Measurements from ENCODE around the gene MIEF2. TPM values are rescaled to one million over a fixed set of nuclear protein-coding genes. Genes with fewer than 3 reads are reported as not detected.

MIEF2 gene
- total RNA-seq, 1 donor from 2014 or later: 32.7 TPM

DNA sequence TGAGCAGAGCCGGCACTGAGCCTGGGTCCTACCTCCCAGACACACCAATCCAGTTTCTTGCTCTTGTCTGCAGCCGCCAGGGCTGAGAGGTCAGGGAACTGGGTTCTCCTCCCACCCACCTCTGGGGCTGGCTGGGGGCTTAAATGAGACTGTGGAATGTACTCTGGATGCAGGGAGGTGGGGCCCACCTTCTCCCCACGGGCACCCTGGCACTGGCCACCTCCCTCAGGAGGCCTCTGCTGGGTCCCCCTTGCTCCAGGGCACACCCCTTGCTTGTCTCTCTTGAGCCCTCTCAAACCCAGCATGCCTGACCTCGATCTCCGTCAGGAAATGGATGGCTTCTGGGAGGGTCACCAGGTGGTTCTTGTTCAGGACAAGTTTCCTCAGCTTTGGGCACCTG lies 8.3 kb upstream of the MIEF2 start:
- ATAC-seq (ENCODE audit: poor library complexity) (no peak), DNase-seq (no peak)
- intact Hi-C loops (cut with DNase I): no loop called here

DNA sequence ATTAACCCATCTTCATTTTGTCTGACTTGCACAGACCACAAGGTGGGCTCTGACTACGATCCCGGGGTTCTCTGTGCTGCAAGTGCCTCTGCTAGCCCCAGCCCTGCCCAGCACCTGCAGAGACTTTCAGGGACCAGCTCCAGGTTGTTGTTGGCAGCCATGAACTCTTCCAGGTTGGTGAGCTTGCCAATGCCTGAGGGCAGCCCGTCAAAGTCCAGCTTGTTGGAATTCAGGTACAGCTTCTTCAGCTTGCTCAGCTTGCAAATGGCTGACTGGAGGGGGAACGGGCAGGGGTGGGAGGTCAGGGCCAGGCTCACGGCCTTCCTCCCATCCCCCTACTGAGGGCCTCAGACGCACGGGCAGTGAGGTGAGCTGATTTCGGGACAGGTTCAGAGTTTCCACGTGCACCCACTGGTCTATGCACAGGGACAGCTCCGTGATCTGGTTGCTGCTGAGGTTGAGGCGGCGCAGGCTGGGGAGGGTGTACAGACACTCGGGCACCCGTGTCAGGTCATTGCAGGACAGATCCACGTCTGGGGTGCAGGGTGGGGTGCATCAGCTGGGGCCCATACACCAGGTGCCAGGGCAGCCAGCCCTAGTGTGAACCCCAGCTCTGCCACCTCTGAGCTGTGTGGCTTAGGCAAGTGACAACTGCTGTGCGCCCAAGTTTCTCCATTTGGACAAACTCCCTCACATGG lies 7.1 kb upstream of the MIEF2 start:
- DNase-seq (no peak), ATAC-seq (ENCODE audit: poor library complexity) (no peak)
- intact Hi-C loops (cut with DNase I): no loop called here

DNA sequence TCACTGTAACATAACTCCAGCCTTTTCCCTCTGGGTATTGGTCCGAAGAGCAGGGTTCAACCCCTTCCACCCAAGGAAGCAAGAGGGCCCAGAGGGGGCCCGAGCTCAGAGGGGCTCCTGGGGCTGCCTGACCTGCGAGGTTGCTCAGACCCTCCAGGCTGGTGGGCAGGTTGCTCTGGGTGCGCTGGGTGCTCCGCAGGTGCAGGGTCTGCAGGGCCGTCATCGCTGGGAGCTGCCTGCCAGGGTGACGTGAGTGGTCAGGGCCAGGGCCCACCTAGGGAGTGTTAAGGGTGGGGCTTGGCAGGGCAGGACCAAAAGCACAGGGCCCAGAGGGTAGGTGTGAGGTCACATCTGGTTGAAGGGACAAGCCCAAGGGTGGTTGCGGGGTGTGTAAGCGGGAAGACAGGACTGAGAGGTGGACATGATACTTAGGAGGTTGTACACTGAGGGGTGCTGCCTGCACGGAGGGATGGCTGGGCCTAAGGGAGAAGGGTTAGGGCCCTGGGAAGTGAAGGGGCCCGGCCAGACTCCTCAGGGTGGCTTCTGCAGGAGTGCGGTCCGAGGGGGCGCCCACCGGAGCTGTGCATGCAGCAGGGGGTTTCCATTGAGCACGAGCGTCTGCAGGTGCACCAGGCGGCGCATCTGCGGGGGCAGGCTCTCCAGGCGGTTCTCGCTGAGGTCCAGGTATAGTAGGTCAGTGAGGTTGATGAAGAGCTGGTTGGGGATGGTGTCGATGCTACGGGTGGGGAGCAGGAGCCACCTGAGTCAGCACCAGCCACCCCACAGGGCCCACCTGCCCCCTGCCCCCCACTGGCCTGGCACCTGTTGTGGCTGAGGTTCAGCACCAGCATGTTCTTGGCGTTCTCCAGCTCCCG lies 6.3 kb upstream of the MIEF2 start:
- DNase-seq (no peak), ATAC-seq (ENCODE audit: poor library complexity) (no peak)
- intact Hi-C loops (cut with DNase I): no loop called here

DNA sequence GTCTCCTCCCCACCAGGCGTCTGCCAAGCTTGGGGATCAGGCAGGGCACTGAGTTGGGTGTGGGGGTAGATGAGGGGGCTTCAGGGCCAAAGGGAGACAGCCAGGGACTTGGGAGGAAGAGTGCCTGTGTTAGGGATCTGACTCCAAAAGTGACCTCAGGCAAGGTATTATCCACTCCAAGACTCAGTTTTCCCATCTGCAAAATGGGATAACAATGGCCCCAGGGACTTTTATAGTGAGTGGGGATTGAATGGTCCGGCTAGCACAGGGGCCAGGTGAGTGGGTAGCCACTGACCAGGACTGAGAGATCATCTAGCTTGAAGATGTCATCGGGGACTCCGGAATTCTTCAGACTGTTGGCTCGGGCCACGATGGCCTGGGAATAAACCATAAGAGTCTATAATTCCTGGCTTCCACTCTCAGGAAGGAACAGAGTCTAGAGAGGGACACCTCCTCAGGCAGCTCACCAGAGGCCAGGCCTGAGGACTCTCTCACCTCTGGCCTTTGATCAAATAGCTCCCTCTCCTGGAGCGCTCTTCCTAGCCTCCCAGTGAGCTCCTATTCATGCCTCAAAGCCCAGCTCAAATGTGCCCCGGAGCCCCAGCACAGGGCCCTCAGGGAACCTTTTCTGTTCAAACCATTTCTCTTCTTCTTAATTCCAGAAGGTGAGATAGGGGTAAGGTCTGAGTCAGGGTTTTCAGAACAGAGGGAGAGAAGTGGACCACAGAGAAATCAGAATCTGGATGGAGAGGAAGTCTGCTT lies 5.4 kb upstream of the MIEF2 start:
- ATAC-seq (ENCODE audit: poor library complexity) (no peak), DNase-seq (no peak)
- intact Hi-C loops (cut with DNase I): no loop called here

DNA sequence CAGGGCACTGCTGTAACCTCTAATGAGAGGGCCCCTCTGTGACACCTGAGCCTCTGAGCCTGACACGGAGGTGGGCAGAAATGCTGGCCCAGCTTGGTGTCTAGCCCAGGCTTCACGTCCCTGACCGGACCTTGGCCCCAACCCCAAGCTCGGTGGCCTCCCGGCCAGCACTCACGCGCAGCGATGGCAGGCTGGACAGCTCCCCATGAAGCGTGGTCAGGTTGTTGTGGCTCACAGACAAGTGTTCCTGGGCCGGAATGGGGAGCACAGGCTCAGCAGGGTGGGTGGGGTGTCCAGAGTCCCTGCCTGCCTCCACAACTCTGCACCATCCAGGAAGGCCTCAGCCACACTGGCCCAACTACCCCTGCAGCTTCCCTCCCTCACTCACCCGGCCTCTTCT lies 4.1 kb upstream of the MIEF2 start:
- intact Hi-C loops (cut with DNase I): no loop called here
- DNase-seq: no peak
- no peak for ATAC-seq (ENCODE audit: poor library complexity)

DNA sequence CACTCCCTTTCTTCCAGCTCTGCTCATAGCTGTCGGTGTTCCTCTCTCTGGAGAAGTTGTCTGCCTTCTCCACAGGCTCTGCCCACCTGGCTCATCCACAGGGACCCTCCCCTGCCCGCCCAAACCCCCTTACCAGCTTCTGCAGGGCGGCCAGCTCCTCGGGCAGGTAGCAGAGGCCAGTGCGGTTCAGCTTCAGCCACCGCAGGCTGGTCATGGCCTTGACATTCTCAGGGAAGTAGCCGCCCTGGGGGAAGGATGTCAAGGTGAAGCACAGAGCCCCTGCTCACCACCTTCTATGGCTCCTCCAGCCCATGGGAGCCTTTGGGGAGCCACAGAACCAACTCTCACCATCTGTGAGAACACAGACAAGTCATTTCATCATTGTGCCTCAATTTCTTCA lies 3.7 kb upstream of the MIEF2 start:
- DNase-seq (no peak), ATAC-seq (ENCODE audit: poor library complexity) (no peak)
- intact Hi-C loops (cut with DNase I): no loop called here

DNA sequence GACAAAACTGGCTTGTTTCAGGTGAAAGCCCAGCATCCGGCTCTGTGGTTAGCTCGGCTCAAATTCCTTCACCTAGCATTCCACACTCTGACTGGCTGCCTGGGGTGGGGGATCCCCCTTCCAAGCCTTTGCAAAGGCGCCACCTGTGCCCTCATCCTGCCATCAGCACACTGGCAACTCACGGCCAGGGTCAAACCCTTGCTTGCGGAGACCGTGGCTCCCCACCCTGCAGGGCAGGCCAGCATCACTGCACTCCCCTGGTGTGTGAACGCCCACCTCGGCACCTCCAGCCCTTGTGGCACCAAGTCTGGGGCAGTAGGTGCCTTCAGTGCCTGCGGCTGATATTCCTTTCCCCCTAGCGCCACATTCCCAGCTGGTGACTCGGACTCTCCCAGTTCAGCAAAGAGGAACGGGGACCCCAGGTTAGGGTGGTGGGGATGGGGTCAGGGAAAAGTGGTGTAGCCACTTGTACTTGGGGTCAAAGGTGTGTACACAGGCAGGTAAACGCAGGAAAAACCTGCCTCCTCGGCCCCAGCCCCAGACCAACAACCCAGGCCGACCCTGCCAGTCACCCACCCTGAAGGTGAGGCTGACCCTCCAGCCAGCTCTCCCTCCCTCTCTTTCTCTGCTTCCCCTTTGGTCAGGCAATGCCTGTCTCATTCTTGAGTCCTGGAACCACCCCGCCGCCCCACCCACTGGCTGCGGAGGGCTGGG lies 3.0 kb upstream of the MIEF2 start:
- DNase-seq (peak; percentile 80), ATAC-seq (ENCODE audit: poor library complexity) (peak; percentile 6)
- intact Hi-C loops (cut with DNase I): no loop called here

DNA sequence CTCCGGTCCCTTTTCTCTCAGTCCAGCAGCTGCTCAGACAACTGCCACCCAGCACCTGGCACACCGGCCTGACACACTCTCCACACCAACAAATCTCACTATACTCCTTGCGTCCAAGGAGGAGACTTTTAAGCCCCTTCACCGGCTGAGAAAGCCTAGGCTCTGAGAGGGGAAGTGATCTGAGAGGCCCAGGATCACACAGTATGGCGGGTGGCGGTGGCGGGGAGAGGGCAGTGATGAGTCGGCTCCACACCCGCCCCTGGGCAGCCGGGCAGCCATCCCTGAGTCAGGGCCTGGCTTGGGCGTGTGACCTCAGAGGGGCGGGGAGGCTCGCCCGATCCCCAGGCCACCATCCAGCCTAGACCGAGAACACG lies 2.5 kb upstream of the MIEF2 start:
- intact Hi-C loops (cut with DNase I): no loop called here
- ATAC-seq (ENCODE audit: poor library complexity) (peak; percentile 60), DNase-seq (peak; percentile 89)

DNA sequence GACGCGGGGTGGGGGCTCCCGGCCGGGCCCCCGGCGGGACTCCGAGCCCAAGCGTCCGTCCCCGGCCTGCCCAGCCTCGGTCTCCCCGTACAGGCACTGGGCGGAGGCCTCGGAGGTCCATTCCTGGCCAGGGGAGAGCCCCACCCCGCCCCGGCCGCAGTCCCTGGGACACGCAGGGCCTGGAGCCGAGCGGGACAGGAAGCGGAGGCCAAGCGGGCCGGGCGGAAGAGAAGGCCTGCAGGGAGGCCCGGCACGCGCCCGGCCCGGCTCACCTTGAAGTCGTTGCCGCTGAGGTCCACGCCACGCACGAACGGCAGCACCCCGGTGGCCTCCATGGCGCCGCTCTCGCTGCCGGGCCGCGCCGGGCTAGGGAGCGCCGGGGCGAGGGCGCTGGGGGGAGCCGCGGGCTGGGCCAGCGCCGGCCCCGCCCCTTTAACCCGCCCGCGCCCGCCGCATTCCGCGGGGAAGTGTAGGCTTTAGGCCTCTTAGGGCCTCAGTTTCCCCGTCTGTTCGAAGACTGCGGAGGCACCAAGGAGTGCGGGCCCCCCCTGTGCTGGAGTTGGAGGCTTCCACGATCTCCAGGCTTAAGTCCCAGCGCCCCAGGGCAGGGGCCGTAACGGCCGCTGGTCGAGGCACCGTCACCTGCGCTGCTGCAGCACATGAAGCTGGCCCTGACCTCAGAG lies 2.0 kb upstream of the MIEF2 start, which contains the start of gene FLII:
Gene FLII, minus strand, starts transcription at position 383 of the 683 bp plus-strand sequence. Its CDS starts 48 bp downstream, at position 335.
- DNase-seq: peak; percentile 71
- intact Hi-C loops (cut with DNase I): no loop called here
- peak; percentile 70 for ATAC-seq (ENCODE audit: poor library complexity)

DNA sequence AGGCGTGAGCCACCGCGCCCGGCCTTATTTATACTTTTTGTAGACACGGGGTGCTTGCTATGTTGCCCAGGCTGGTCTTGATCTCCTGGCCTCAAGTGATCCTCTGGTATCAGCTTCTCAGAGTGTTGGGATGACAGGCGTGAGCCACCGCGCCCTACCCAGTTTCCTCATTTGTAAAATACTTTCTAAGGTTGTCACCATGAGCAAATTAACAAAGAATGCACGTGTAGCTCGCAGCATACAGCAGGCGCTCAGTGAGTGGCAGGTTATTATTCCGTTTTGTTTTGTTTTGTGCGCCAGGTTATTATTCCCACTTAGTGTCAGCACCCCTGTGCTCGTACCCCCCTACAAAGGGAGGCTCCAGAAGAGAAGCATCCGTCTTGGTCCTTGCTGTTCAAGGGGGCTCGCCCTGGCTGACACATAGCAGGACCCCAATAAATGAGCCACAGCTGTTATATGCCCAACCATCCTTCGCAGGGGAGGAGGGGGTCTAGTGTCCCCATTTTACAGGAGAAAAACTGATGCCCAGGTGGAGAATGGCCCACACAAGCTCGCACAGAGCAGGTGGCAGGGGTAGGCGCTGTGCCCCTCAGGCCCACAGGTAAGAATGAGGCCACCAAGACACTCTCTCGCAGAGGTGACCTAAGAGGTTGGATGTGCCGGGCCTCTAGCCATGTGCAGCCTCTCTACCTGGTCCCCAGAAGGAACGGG lies 686 bp upstream of the MIEF2 start:
- DNase-seq (no peak), ATAC-seq (ENCODE audit: poor library complexity) (no peak)
- intact Hi-C loops (cut with DNase I): no loop called here

DNA sequence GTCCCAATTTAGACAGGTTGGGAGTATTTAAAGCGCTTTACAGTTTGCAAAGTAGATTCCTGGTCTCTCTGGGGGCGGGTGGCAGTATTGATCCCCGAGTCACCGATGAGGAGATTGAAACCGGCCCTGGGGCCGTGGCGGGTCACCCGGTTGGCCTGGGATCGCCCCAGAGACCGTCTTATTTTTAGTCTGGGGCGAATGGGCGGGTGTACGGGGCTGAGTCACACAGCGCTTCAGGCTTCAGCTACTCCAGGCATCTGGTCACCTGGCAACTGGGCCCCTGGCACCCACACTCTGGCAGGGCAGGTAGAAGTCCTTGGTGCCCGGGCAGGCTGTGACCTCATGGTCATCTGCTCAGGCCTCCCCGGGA lies 669 bp downstream of the MIEF2 start:
- intact Hi-C loops (cut with DNase I): no loop called here
- ATAC-seq (ENCODE audit: poor library complexity): peak; percentile 69
- DNase-seq: peak; percentile 90

DNA sequence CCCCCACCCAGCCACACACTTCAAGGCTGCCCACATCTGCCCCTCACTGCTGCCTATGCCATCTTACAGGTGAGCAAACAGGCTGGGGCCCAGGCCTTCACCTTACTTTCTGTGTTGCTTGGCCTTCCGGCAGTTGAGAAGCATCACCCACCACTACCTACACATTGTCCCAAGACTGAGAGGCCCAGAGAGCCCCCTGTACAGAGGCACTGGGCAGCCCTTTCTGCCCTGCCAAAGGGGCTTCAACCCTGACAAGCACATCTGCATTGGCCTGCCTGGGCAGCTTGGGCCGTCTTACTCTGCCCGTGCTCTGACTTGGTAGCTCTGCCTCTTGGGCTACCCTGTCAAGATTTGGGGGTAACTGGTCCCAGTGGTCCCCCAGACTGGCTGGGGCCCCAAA lies 1.2 kb downstream of the MIEF2 start:
- DNase-seq (no peak), ATAC-seq (ENCODE audit: poor library complexity) (no peak)
- intact Hi-C loops (cut with DNase I): no loop called here

DNA sequence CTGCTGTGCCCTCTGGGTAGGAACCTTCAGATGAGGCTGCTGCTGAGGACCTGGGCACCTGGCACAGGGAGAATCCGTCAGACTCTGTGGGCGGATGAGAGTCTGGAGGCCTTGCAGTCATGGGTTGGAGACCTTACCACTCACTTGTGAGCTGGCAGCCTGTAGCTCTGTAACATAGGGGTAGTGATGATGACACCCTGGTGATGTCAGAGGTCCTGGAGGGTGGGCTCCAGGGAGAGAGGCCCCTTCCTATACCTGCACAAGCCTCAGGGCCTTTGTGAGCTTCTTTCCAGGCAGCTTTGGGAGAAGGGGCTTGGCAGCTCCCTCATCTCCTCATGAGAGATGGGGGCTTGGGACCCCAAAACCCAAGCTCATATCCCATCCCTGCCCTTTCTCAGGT lies 1.6 kb downstream of the MIEF2 start:
- intact Hi-C loops (cut with DNase I): no loop called here
- DNase-seq: peak; percentile 11
- no peak for ATAC-seq (ENCODE audit: poor library complexity)

DNA sequence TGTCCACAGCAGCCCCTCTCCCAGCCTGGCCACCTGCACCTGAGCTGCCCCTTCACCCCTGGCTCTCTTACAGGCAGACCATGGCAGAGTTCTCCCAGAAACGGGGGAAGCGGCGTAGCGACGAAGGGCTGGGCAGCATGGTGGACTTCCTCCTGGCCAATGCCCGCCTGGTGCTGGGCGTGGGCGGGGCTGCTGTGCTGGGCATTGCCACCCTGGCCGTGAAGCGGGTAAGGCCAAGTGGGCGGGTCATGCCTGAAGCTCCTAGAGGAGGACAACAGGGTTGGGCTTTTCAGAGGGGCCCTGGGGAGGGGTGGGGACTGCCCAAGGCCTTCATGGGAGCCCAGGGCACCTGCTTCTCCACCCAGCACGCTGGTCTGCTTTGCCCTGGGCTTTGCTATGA lies 2.2 kb downstream of the MIEF2 start:
- ATAC-seq (ENCODE audit: poor library complexity) (no peak), DNase-seq (peak; percentile 72)
- intact Hi-C loops (cut with DNase I): no loop called here

DNA sequence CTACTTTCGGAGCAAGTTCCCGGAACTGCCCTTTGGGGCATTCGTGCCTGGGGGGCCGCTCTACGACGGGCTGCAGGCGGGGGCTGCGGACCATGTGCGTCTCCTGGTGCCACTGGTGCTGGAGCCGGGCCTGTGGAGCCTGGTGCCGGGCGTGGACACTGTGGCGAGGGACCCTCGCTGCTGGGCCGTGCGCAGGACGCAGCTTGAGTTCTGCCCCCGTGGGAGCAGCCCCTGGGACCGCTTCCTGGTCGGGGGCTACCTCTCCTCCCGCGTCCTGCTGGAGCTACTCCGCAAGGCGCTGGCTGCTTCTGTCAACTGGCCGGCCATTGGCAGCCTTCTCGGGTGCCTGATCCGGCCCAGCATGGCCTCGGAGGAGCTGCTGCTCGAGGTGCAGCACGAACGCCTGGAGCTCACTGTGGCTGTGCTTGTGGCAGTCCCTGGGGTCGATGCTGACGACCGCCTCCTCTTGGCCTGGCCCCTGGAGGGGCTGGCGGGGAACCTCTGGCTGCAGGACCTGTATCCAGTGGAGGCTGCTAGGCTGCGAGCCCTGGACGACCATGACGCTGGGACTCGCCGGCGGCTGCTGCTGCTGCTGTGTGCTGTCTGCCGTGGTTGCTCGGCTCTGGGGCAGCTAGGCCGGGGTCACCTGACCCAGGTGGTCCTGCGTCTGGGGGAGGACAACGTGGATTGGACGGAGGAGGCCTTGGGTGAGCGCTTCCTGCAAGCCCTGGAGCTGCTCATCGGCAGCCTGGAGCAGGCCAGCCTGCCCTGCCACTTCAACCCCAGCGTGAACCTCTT lies 3.6 kb downstream of the MIEF2 start:
- intact Hi-C loops (cut with DNase I): no loop called here
- ATAC-seq (ENCODE audit: poor library complexity): no peak
- no peak for DNase-seq

DNA sequence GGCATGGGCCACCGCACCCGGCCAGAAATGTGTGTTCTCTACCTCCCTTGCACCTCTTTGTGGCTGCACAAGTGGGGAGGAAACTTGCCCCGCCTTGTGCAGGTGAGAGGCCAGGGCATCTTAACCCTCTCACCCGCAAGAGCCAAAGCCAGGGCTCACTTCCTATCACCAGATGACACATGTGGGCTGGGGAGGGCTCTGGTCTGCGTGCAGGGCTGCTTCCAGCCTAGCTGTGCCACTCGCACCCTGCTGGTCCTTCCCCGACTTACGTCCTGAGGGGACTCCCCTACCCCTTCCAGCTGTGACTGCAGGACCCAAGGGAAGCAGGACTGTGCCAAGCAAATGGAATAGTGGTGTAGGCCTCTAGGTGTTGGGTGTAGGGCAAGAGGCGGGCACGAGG lies 6.9 kb downstream of the MIEF2 start:
- ATAC-seq (ENCODE audit: poor library complexity) (no peak), DNase-seq (no peak)
- intact Hi-C loops (cut with DNase I): no loop called here

Data from Right ventricle myocardium superior (tissue), 1 donor.